ENCODE measurements around the gene OR2W3. TPM values are rescaled to one million over a fixed set of nuclear protein-coding genes. Genes with fewer than 3 reads are reported as not detected.

Gene OR2W3
- total RNA-seq, 4 donors from 2014 or later = 0.81 to 3.1 (median 1.2) TPM; not detected in 1

DNA sequence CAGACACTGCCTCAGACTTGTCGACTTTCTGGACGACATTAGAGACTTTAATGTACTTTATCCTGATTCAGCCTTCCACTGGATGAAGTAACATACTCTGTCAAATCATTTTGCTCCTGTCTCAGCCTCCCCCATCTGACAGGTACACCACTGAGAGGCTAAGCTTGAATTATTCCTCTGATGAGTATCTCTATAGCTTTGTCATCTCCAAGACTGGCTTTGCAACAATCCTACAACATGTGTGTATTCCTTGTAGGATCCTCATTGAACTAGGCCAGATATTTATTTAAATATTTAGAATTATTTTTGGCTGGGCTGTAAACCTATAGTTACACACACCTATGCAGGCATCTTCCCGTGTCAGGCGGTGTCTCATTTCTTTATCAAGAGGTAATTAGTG is 39.5 kb upstream of the OR2W3 start:
- H3K27me3 ChIP-seq = peaks cover 18% of the 10 kb centered on the region
- H3K27ac ChIP-seq = no peak overlapping the region
- peaks cover 2% of the 10 kb centered on the region for H3K9me3 ChIP-seq
- H3K4me3 ChIP-seq = no peak overlapping the region
- no peaks in the 10 kb centered on the region for H3K36me3 ChIP-seq
- TF ChIP-seq POLR2A (IDR thresholded peaks at IDR 0.05) = no peak
- TF ChIP-seq POLR2AphosphoS5 (IDR thresholded peaks at IDR 0.05) = no peak
- TF ChIP-seq, protein P1, sequence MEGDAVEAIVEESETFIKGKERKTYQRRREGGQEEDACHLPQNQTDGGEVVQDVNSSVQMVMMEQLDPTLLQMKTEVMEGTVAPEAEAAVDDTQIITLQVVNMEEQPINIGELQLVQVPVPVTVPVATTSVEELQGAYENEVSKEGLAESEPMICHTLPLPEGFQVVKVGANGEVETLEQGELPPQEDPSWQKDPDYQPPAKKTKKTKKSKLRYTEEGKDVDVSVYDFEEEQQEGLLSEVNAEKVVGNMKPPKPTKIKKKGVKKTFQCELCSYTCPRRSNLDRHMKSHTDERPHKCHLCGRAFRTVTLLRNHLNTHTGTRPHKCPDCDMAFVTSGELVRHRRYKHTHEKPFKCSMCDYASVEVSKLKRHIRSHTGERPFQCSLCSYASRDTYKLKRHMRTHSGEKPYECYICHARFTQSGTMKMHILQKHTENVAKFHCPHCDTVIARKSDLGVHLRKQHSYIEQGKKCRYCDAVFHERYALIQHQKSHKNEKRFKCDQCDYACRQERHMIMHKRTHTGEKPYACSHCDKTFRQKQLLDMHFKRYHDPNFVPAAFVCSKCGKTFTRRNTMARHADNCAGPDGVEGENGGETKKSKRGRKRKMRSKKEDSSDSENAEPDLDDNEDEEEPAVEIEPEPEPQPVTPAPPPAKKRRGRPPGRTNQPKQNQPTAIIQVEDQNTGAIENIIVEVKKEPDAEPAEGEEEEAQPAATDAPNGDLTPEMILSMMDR (IDR thresholded peaks at IDR 0.05) = no peak
- no peak for TF ChIP-seq EP300 (IDR thresholded peaks at IDR 0.05)
- no peak for DNase-seq (ENCODE audit: low spot score in 2 of 2)
- peaks cover 9% of the 10 kb centered on the region for H3K4me1 ChIP-seq
- 89% methylated on average over 4 of the region's 4 CpGs for WGBS

DNA sequence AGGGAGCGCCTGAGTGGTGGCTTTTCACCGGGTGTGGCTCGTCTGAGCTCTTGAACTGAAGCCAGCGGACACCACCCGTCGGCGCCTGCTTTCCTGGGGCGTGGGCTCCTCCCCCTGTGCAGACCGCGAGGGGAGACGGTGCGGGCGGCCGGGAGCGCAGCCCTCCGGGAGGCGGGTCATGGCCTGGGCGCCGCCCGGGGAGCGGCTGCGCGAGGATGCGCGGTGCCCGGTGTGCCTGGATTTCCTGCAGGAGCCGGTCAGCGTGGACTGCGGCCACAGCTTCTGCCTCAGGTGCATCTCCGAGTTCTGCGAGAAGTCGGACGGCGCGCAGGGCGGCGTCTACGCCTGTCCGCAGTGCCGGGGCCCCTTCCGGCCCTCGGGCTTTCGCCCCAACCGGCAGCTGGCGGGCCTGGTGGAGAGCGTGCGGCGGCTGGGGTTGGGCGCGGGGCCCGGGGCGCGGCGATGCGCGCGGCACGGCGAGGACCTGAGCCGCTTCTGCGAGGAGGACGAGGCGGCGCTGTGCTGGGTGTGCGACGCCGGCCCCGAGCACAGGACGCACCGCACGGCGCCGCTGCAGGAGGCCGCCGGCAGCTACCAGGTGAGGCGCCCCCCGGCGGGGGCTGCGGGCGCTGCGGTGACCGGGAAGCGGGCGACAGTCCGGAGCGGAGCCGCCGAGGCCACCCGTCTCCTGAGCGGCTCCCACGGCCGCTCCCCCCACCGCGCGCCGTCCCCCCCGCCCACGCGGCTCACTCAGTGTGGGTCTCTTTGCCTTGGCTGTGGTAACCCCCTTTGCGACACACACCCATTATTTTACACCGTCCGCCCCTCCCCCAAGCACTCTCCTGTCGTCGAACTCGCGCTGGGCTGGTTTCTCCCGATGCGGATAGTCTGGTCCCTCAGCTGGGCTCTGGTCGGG is 38.1 kb upstream of the OR2W3 start, which contains the start of gene TRIM58:
Gene TRIM58, plus strand, starts transcription at position 119 of the 916 bp plus-strand sequence. Its CDS starts 60 bp downstream, at position 179.
- Histone ChIP-seq H3K36me3 (no peaks in the 10 kb centered on the region), H3K27ac (no peak within 1 kb of the TSS), H3K4me3 (peak within 1 kb of the TSS; percentile 50), H3K4me1 (peaks cover 9% of the 10 kb centered on the region), H3K9me3 (peaks cover 2% of the 10 kb centered on the region), H3K27me3 (peaks cover 18% of the 10 kb centered on the region)
- 4% methylated on average over 52 of the region's 109 CpGs for WGBS
- TF ChIP-seq POLR2AphosphoS5 (IDR thresholded peaks at IDR 0.05) (no peak), EP300 (IDR thresholded peaks at IDR 0.05) (no peak)
- peak in 1 of 2 donors; percentile 69 for DNase-seq (ENCODE audit: low spot score in 2 of 2)

DNA sequence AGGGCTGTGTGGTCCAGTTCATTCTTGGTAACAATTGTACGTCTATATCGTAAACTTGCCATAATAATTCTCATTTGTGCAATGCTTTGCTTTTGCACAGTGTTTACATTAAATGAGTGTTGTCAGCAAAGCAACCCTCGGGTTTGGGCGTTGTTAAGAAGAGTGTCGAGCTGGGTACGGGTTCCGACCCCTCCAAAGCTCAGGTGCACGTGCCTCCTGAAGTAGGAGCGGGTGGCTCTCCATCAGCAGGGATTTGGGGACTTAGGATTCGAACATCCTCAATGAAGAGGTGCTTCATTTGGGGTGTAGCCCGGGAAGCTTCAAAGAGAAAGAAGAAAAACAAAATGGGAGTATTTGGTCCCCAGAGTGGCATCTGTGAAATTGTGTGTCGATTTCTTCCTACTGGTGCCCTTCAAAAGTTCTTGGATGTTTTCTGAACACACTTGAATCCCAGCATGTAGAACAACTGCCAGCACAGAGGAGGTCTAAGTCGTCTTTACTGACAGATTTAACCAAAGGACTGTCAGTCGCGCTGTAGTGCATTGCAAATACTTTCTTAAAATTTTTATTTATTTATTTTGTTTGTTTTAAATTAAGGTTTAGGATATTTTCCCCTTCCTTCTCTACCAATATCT is 37.3 kb upstream of the OR2W3 start:
- WGBS = 43% methylated on average over 15 of the region's 15 CpGs
- Histone ChIP-seq H3K4me1 (peaks cover 9% of the 10 kb centered on the region), H3K9me3 (peaks cover 2% of the 10 kb centered on the region), H3K27me3 (peaks cover 18% of the 10 kb centered on the region), H3K27ac (no peak overlapping the region), H3K36me3 (no peaks in the 10 kb centered on the region), H3K4me3 (peak overlapping the region; percentile 50)
- TF ChIP-seq POLR2A (IDR thresholded peaks at IDR 0.05) (no peak), EP300 (IDR thresholded peaks at IDR 0.05) (no peak), POLR2AphosphoS5 (IDR thresholded peaks at IDR 0.05) (no peak)
- TF ChIP-seq, protein P1 (IDR thresholded peaks at IDR 0.05) = no peak
- DNase-seq (ENCODE audit: low spot score in 2 of 2) = no peak

DNA sequence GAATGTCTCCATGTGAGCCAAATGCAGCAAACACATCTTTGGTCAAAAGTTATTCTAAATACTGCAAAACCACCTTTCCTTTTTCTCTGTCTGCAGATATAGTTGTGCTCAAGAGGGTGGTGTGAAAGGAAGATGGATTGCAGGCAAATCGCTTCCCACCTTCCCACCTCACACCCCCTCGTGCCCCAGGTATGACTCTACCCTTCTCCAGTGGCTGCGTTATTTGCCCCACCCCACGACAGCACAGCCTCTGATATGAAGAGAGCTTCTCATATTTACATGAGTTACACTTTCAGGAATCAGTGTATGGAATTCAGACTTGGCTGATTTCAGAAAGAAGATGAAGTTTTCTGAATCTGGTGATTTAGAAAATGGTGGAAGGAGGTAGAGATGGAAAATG is 32.6 kb upstream of the OR2W3 start:
- no peak for TF ChIP-seq EP300 (IDR thresholded peaks at IDR 0.05)
- TF ChIP-seq POLR2A (IDR thresholded peaks at IDR 0.05) = no peak
- no peak for TF ChIP-seq POLR2AphosphoS5 (IDR thresholded peaks at IDR 0.05)
- TF ChIP-seq, protein P1 (IDR thresholded peaks at IDR 0.05) = no peak
- H3K27me3 ChIP-seq = peaks cover 7% of the 10 kb centered on the region
- DNase-seq (ENCODE audit: low spot score in 2 of 2) = no peak
- 69% methylated on average over 4 of the region's 4 CpGs for WGBS
- H3K4me3 ChIP-seq = no peak overlapping the region
- H3K27ac ChIP-seq = no peak overlapping the region
- H3K36me3 ChIP-seq = no peaks in the 10 kb centered on the region
- no peaks in the 10 kb centered on the region for H3K9me3 ChIP-seq
- no peaks in the 10 kb centered on the region for H3K4me1 ChIP-seq

DNA sequence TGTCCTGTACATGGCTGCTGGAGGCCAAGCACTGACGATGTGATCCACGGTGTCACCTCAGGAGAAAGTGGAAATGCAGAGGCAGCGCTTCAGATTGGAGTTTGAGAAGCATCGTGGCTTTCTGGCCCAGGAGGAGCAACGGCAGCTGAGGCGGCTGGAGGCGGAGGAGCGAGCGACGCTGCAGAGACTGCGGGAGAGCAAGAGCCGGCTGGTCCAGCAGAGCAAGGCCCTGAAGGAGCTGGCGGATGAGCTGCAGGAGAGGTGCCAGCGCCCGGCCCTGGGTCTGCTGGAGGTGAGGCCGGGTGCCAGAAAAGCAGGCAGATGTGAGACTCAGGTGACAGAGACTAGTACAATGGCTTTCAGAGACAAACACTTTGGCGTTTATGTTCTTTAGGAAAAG is 30.7 kb upstream of the OR2W3 start:
- TF ChIP-seq POLR2AphosphoS5 (IDR thresholded peaks at IDR 0.05) (no peak), POLR2A (IDR thresholded peaks at IDR 0.05) (no peak), EP300 (IDR thresholded peaks at IDR 0.05) (no peak)
- TF ChIP-seq, protein P1 (IDR thresholded peaks at IDR 0.05) = no peak
- H3K4me1 ChIP-seq = no peaks in the 10 kb centered on the region
- H3K36me3 ChIP-seq = no peaks in the 10 kb centered on the region
- no peaks in the 10 kb centered on the region for H3K9me3 ChIP-seq
- DNase-seq (ENCODE audit: low spot score in 2 of 2) = no peak
- 89% methylated on average over 17 of the region's 17 CpGs for WGBS
- no peak overlapping the region for H3K4me3 ChIP-seq
- H3K27me3 ChIP-seq = no peaks in the 10 kb centered on the region
- no peak overlapping the region for H3K27ac ChIP-seq
